ENCODE measurements around the gene TENM3.

The TENM3 gene

GRCh38 chr4:182822554-182822953, 579.4 kb downstream of the TENM3 start:
- Histone ChIP-seq H3K36me3 (ENCODE audit: low read length) (no peaks in the 10 kb centered on the region), H4K20me1 (ENCODE audit: low read depth, low read length) (no peaks in the 10 kb centered on the region), H3K4me3 (ENCODE audit: insufficient read depth, low read length, poor library complexity, severe bottlenecking) (no peak overlapping the region), H3K9me2 (replicated peaks; ENCODE audit: insufficient read depth, low read length) (no peaks in the 10 kb centered on the region), H3K9me3 (ENCODE audit: insufficient read depth, low read length) (no peaks in the 10 kb centered on the region), H3F3A (ENCODE audit: insufficient read depth) (no peaks in the 10 kb centered on the region), H3K4me2 (ENCODE audit: low read depth, low read length, poor library complexity, severe bottlenecking) (no peak overlapping the region), H3K9ac (ENCODE audit: low read length) (no peak overlapping the region), H3K27ac (ENCODE audit: low read depth, low read length) (no peak overlapping the region), H3K79me2 (ENCODE audit: insufficient read depth, low read length) (no peaks in the 10 kb centered on the region), H2AFZ (ENCODE audit: low read depth, low read length, severe bottlenecking) (no peak overlapping the region), H3K27me3 (ENCODE audit: low read length) (no peaks in the 10 kb centered on the region)
- TF ChIP-seq CTCF (IDR thresholded peaks at IDR 0.05; ENCODE audit: insufficient read depth, low read length, poor library complexity, severe bottlenecking) (no peak), EZH2phosphoT487 (conservative IDR thresholded peaks at IDR 0.05; ENCODE audit: low read length) (no peak)

- H4K20me1 ChIP-seq (ENCODE audit: low read depth, low read length): no peaks in the 10 kb centered on the region
- no peaks in the 10 kb centered on the region for H3K36me3 ChIP-seq (ENCODE audit: low read length)
- no peaks in the 10 kb centered on the region for H3F3A ChIP-seq (ENCODE audit: insufficient read depth)
- no peak overlapping the region for H3K4me3 ChIP-seq (ENCODE audit: insufficient read depth, low read length, poor library complexity, severe bottlenecking)
- H3K9me3 ChIP-seq (ENCODE audit: insufficient read depth, low read length): no peaks in the 10 kb centered on the region
- H3K4me2 ChIP-seq (ENCODE audit: low read depth, low read length, poor library complexity, severe bottlenecking): no peak overlapping the region
- no peaks in the 10 kb centered on the region for H3K79me2 ChIP-seq (ENCODE audit: insufficient read depth, low read length)
- no peaks in the 10 kb centered on the region for H3K27me3 ChIP-seq (ENCODE audit: low read length)
- no peak overlapping the region for H2AFZ ChIP-seq (ENCODE audit: low read depth, low read length, severe bottlenecking)
- no peak overlapping the region for H3K9ac ChIP-seq (ENCODE audit: low read length)
- TF ChIP-seq CTCF (IDR thresholded peaks at IDR 0.05; ENCODE audit: insufficient read depth, low read length, poor library complexity, severe bottlenecking) (no peak), EZH2phosphoT487 (conservative IDR thresholded peaks at IDR 0.05; ENCODE audit: low read length) (no peak)
- no peaks in the 10 kb centered on the region for H3K9me2 ChIP-seq (replicated peaks; ENCODE audit: insufficient read depth, low read length)
- no peak overlapping the region for H3K27ac ChIP-seq (ENCODE audit: low read depth, low read length)
These were observed 580.4 kb downstream of the TENM3 start for GRCh38 chr4:182823576-182823975.

DNA sequence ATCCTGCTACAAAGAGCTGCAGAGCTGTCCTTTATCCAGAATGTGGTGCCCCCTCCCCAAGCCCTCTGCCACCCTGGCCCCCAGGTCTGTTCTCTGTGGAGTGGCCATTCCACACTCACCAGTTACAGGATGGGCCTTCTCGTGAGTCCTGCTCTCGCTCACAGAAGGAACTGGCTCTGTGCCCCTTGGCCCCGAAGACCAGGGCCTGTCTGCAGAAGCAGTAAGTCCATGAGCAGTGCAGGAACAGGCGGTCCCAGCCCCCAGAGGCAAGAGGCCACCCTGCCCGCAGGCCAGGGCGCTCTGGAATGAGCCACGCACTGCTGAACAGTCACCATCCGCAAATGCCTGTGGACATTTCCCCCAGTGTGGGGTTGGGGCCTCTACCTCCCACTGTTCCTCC, 581.8 kb downstream of the TENM3 start:
- Histone ChIP-seq H3K4me3 (ENCODE audit: insufficient read depth, low read length, poor library complexity, severe bottlenecking) (no peak overlapping the region), H3K4me2 (ENCODE audit: low read depth, low read length, poor library complexity, severe bottlenecking) (no peak overlapping the region), H3K36me3 (ENCODE audit: low read length) (no peaks in the 10 kb centered on the region), H3F3A (ENCODE audit: insufficient read depth) (no peaks in the 10 kb centered on the region), H3K9me3 (ENCODE audit: insufficient read depth, low read length) (no peaks in the 10 kb centered on the region), H3K27ac (ENCODE audit: low read depth, low read length) (no peak overlapping the region), H3K79me2 (ENCODE audit: insufficient read depth, low read length) (no peaks in the 10 kb centered on the region), H3K9ac (ENCODE audit: low read length) (no peak overlapping the region), H4K20me1 (ENCODE audit: low read depth, low read length) (no peaks in the 10 kb centered on the region), H3K9me2 (replicated peaks; ENCODE audit: insufficient read depth, low read length) (no peaks in the 10 kb centered on the region), H2AFZ (ENCODE audit: low read depth, low read length, severe bottlenecking) (no peak overlapping the region), H3K27me3 (ENCODE audit: low read length) (no peaks in the 10 kb centered on the region)
- TF ChIP-seq CTCF (IDR thresholded peaks at IDR 0.05; ENCODE audit: insufficient read depth, low read length, poor library complexity, severe bottlenecking): no peak
- no peak for TF ChIP-seq EZH2phosphoT487 (conservative IDR thresholded peaks at IDR 0.05; ENCODE audit: low read length)
